ENCODE measurements around the gene IL12RB1.

IL12RB1 gene

DNA sequence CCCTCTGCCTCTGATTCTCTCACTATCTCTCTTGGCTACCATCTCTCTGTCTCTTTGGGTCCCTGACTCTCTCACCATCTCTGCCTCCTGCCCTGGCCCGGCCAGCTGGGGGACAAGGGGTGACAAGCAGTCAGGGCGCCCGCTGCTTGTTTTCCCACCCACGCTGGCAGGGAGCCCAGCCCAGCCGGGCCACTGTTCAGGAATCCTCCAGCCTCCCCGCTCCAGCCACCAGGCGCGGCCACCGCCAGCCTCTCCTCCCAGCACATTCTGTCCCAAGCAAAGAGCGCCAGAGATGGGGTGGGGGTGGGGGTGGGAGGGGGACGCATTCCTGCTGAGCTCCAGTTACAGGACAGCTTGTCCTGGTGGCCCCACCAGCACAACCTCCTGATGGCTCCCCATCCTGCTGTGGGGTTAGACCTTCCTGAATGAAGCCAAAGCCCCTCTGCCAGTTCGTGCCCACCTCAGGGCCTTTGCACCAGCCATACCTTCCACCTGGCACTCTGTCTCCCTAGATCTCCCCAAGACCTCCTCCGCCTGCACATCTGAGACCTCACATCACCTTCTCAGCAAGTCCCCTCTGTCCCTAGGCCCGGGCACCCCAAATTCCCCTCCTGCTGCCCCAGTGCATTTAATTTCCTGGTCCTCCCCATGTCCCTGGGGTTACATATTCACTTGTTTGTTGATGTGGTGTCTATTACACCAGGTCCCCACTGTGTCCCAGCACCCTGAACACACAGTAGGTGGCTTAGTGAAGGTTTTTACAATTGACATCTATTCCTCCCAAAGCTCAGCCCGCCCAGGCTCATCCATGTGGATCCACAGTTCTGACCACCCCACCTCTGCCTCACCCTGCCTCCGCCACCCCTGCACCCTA, 66.3 kb downstream of the IL12RB1 start:
- Histone ChIP-seq H3K27me3 (ENCODE audit: insufficient read depth, low read depth) (no peaks in the 10 kb centered on the region), H4K20me1 (ENCODE audit: insufficient read depth) (no peaks in the 10 kb centered on the region), H3K79me2 (ENCODE audit: insufficient read depth, low read depth) (no peaks in the 10 kb centered on the region), H3K4me2 (no peak overlapping the region), H3K4me1 (ENCODE audit: low read depth, poor library complexity, severe bottlenecking) (peaks cover 33% of the 10 kb centered on the region), H3K36me3 (ENCODE audit: insufficient read depth) (no peaks in the 10 kb centered on the region), H3K9ac (no peak overlapping the region), H3K4me3 (IDR thresholded peaks at IDR 0.05; ENCODE audit: insufficient read depth, low read depth, low read length) (no peak overlapping the region), H2AFZ (ENCODE audit: low read depth) (peak overlapping the region; percentile 84), H3K27ac (peak overlapping the region; percentile 34; the same call in 1 of the 2 replicates)
- TF ChIP-seq, protein P1, sequence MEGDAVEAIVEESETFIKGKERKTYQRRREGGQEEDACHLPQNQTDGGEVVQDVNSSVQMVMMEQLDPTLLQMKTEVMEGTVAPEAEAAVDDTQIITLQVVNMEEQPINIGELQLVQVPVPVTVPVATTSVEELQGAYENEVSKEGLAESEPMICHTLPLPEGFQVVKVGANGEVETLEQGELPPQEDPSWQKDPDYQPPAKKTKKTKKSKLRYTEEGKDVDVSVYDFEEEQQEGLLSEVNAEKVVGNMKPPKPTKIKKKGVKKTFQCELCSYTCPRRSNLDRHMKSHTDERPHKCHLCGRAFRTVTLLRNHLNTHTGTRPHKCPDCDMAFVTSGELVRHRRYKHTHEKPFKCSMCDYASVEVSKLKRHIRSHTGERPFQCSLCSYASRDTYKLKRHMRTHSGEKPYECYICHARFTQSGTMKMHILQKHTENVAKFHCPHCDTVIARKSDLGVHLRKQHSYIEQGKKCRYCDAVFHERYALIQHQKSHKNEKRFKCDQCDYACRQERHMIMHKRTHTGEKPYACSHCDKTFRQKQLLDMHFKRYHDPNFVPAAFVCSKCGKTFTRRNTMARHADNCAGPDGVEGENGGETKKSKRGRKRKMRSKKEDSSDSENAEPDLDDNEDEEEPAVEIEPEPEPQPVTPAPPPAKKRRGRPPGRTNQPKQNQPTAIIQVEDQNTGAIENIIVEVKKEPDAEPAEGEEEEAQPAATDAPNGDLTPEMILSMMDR (conservative IDR thresholded peaks at IDR 0.05; ENCODE audit: low read depth, low read length), result no peak

DNA sequence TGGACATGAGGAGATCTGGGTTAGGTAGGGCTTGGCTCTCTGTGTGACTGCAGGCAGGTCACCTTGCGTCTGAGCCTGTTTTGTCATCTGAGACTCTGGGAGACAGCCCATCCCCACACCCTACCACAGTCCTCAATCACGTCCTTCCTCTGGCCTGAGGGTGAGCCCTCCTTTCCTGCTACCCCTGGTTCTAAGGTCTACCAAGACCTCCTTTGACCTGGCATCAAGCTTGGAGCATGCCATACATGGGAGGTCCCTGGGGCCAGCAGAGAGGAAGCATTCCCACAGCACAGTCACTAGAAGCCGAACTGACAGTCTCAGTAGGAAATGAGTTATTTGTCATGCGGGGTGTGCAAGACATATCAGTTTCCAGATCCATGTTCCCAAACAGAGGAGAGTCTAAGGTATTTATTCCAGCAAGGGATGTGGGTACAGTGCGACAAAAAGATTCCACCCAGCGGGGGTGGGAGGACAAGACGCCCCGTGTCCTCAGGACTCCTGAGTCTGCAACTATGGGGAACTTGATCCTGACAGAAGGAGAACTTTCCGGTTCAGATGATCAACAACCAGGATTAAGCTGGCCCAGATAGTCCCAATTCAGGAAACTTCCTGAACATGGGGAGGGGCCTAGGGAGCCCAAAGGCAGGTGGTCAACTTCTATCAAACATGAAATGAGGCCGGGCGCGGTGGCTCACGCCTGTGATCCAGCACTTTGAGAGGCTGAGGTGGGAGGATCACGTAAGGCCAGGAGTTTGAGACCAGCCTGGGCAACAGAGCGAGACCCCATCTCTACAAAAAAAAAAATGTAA, 69.3 kb downstream of the IL12RB1 start:
- no peaks in the 10 kb centered on the region for H3K27me3 ChIP-seq (ENCODE audit: insufficient read depth, low read depth)
- no peaks in the 10 kb centered on the region for H3K79me2 ChIP-seq (ENCODE audit: insufficient read depth, low read depth)
- no peaks in the 10 kb centered on the region for H3K36me3 ChIP-seq (ENCODE audit: insufficient read depth)
- H3K4me1 ChIP-seq (ENCODE audit: low read depth, poor library complexity, severe bottlenecking), result peaks cover 28% of the 10 kb centered on the region
- no peak overlapping the region for H3K27ac ChIP-seq
- H3K4me3 ChIP-seq (IDR thresholded peaks at IDR 0.05; ENCODE audit: insufficient read depth, low read depth, low read length), result no peak overlapping the region
- no peak overlapping the region for H3K4me2 ChIP-seq
- TF ChIP-seq, protein P1 (conservative IDR thresholded peaks at IDR 0.05; ENCODE audit: low read depth, low read length), result no peak
- H4K20me1 ChIP-seq (ENCODE audit: insufficient read depth), result no peaks in the 10 kb centered on the region
- no peak overlapping the region for H3K9ac ChIP-seq
- H2AFZ ChIP-seq (ENCODE audit: low read depth), result no peak overlapping the region

GRCh38 chr19:18016209-18016910, 70.4 kb downstream of the IL12RB1 start:
- Histone ChIP-seq H3K27ac (no peak overlapping the region), H4K20me1 (ENCODE audit: insufficient read depth) (no peaks in the 10 kb centered on the region), H2AFZ (ENCODE audit: low read depth) (no peak overlapping the region), H3K4me1 (ENCODE audit: low read depth, poor library complexity, severe bottlenecking) (peaks cover 17% of the 10 kb centered on the region), H3K4me2 (no peak overlapping the region), H3K9ac (no peak overlapping the region), H3K79me2 (ENCODE audit: insufficient read depth, low read depth) (no peaks in the 10 kb centered on the region), H3K4me3 (IDR thresholded peaks at IDR 0.05; ENCODE audit: insufficient read depth, low read depth, low read length) (no peak overlapping the region), H3K27me3 (ENCODE audit: insufficient read depth, low read depth) (no peaks in the 10 kb centered on the region), H3K36me3 (ENCODE audit: insufficient read depth) (no peaks in the 10 kb centered on the region)
- TF ChIP-seq, protein P1 (conservative IDR thresholded peaks at IDR 0.05; ENCODE audit: low read depth, low read length), result no peak

GRCh38 chr19:18014197-18014596, 72.5 kb downstream of the IL12RB1 start:
- no peaks in the 10 kb centered on the region for H3K36me3 ChIP-seq (ENCODE audit: insufficient read depth)
- H2AFZ ChIP-seq (ENCODE audit: low read depth), result no peak overlapping the region
- no peaks in the 10 kb centered on the region for H3K27me3 ChIP-seq (ENCODE audit: insufficient read depth, low read depth)
- no peak overlapping the region for H3K27ac ChIP-seq
- TF ChIP-seq, protein P1 (conservative IDR thresholded peaks at IDR 0.05; ENCODE audit: low read depth, low read length), result no peak
- no peaks in the 10 kb centered on the region for H4K20me1 ChIP-seq (ENCODE audit: insufficient read depth)
- H3K9ac ChIP-seq, result no peak overlapping the region
- peaks cover 4% of the 10 kb centered on the region for H3K4me1 ChIP-seq (ENCODE audit: low read depth, poor library complexity, severe bottlenecking)
- no peak overlapping the region for H3K4me2 ChIP-seq
- no peaks in the 10 kb centered on the region for H3K79me2 ChIP-seq (ENCODE audit: insufficient read depth, low read depth)
- H3K4me3 ChIP-seq (IDR thresholded peaks at IDR 0.05; ENCODE audit: insufficient read depth, low read depth, low read length), result no peak overlapping the region

Data from KMS-11 (cell line).